Measurements from ENCODE around the gene PANK3.
"Not testable (repeated sequence)": the region's sequence is repeated elsewhere in the genome, so short reads cannot be mapped to it uniquely, and the experiment has no call there.

PANK3 gene

GRCh38 chr5:168596122-168596521, 17.0 kb upstream of the PANK3 start:
- in situ Hi-C loops (cut with MboI; ENCODE audit: low sequenced_read_pairs), result not testable (repeated sequence)

DNA sequence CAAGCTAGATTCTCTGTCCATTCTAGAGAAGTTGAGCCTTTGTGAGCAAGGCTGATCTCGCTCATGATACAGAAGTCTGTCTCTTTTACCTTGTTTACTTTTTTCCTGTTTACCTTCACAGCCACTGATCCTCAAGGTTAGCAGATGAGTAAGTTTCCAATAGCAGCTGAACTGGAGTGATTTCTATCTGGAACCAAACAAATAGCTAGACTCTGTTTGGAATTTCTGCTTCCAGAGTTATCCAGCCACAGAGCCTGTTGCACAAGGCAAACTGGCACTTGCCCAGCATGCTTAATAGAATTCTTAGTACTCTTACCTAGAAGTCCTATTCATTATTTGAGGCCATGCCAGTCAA, 12.8 kb upstream of the PANK3 start:
- in situ Hi-C loops (cut with MboI; ENCODE audit: low sequenced_read_pairs), result no loop called here

GRCh38 chr5:168591302-168592013, 12.3 kb upstream of the PANK3 start:
- in situ Hi-C loops (cut with MboI; ENCODE audit: low sequenced_read_pairs), result no loop called here

GRCh38 chr5:168590666-168591065, 11.5 kb upstream of the PANK3 start:
- in situ Hi-C loops (cut with MboI; ENCODE audit: low sequenced_read_pairs), result no loop called here

- in situ Hi-C loops (cut with MboI; ENCODE audit: low sequenced_read_pairs), result no loop called here
Measured at GRCh38 chr5:168587987-168588386, 8.8 kb upstream of the PANK3 start.

- in situ Hi-C loops (cut with MboI; ENCODE audit: low sequenced_read_pairs), result no loop called here
Measured at GRCh38 chr5:168585119-168585856, 6.1 kb upstream of the PANK3 start.

- in situ Hi-C loops (cut with MboI; ENCODE audit: low sequenced_read_pairs), result no loop called here
Measured at GRCh38 chr5:168583742-168584482, 4.7 kb upstream of the PANK3 start.

- in situ Hi-C loops (cut with MboI; ENCODE audit: low sequenced_read_pairs), result not testable (repeated sequence)
Measured at GRCh38 chr5:168580814-168581469, 1.8 kb upstream of the PANK3 start.

DNA sequence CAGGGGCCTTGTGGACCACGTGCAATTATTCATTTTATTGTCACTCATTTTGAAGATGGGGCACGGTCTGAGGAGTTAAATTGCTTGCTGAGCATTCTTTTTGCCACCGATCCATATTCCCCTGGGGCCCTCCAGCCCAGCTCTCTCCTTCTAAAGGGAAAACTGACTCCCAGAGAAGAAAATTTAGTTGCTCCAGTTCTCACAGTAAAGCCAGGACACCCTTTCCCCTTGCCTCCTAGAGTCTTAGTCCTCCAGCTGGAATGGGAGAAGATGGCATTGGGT, 1.0 kb upstream of the PANK3 start:
- in situ Hi-C loops (cut with MboI; ENCODE audit: low sequenced_read_pairs), result no loop called here

GRCh38 chr5:168579488-168580226, 489 bp upstream of the PANK3 start:
- in situ Hi-C loops (cut with MboI; ENCODE audit: low sequenced_read_pairs), result no loop called here

GRCh38 chr5:168578006-168578405, 1.2 kb downstream of the PANK3 start:
- in situ Hi-C loops (cut with MboI; ENCODE audit: low sequenced_read_pairs), result no loop called here

GRCh38 chr5:168575391-168576372, 3.5 kb downstream of the PANK3 start:
- in situ Hi-C loops (cut with MboI; ENCODE audit: low sequenced_read_pairs), result no loop called here

- in situ Hi-C loops (cut with MboI; ENCODE audit: low sequenced_read_pairs), result not testable (repeated sequence)
Measured at GRCh38 chr5:168574156-168574555, 5.0 kb downstream of the PANK3 start.

- in situ Hi-C loops (cut with MboI; ENCODE audit: low sequenced_read_pairs), result not testable (repeated sequence)
Measured at GRCh38 chr5:168573663-168574062, 5.5 kb downstream of the PANK3 start.

GRCh38 chr5:168570490-168571328, 8.5 kb downstream of the PANK3 start:
- in situ Hi-C loops (cut with MboI; ENCODE audit: low sequenced_read_pairs), result no loop called here

DNA sequence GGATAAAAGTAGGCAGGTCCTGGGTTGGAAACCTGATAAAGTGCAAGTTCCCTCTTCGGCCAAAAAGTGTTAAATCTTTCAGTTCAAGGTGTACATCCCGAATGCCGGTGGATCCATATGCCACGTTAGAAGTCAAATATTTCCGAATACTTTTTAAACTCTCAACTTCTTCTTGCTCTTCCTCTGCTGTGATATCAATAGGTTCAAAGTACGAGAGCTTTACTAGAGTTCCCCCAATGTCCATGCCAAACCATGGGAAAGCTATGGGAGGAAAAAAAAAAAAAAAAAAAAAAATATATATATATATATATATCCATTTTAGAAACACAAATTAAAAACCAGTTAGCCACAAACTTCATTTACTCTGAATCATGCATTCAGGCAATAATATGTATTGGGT, 10.4 kb downstream of the PANK3 start:
- in situ Hi-C loops (cut with MboI; ENCODE audit: low sequenced_read_pairs), result no loop called here

- in situ Hi-C loops (cut with MboI; ENCODE audit: low sequenced_read_pairs), result no loop called here
Measured at GRCh38 chr5:168563959-168564358, 15.2 kb downstream of the PANK3 start.

- in situ Hi-C loops (cut with MboI; ENCODE audit: low sequenced_read_pairs), result no loop called here
Measured at GRCh38 chr5:168562279-168562678, 16.9 kb downstream of the PANK3 start.

- in situ Hi-C loops (cut with MboI; ENCODE audit: low sequenced_read_pairs), result no loop called here
Measured at GRCh38 chr5:168557389-168557788, 21.8 kb downstream of the PANK3 start.

All from HL-60/S4 treated with phorbol 12-myristate 13-acetate at 8.2 ng/mL for 4 days and 3 days (cell line).